ENCODE data around the gene ANKRD52. TPM values are rescaled to one million over a fixed set of nuclear protein-coding genes. Genes with fewer than 3 reads are reported as not detected.

The ANKRD52 gene
- 19.1 and 22.3 TPM in 2 replicates for total RNA-seq

GRCh38 chr12:56258068-56258819 lies at the start of gene ANKRD52:
Gene ANKRD52 (minus strand): TSS chr12:56258384. CDS start chr12:56258269, 115 bp downstream.

DNA sequence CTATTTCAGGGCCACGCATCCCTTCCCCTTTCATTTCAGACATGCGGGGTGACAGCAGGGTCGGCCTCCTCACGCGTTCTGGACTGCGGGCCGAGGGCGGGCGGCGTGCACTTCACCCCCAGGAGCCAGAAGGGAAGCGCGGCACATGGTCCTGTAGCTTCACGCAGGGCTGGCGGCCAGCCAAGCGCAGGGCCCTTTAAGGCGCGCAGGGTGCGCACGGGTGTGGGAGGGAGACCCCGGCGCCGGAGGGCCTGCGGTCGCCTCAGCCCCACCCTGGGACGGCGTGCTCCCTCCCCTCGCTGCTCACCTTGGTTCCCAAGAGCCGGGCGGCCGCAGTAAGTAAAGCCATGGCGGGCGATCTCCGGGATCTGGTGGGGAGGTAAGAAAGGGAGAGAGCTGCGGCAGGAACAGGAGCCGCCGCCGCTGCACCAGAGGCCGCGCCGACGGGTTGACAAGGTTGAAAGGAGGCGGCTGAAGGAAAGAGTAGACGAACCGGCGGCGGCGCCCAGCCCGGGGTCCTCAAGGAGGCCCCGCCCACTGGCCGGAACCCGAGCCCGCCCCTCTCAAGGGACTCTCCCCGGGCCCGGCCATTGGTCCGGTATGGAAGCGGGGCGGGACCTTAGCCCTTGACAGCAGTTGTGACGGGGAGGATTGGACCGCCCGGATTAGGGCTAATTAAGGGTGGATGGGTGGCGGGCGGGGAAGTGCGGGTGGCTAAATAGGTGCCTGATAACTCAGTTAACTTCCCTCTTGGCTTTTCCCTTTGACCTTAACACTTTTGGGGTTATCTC lies 41.9 kb upstream of the ANKRD52 start, which contains the start of gene CS:
Gene CS, minus strand, starts transcription at position 478 of the 791 bp plus-strand sequence. Its CDS starts 129 bp downstream, at position 349.

GRCh38 chr12:56266693-56267442 lies 8.7 kb upstream of the ANKRD52 start, which contains the start of gene COQ10A:
Gene COQ10A (plus strand): TSS chr12:56266942. CDS start chr12:56267119, 177 bp downstream.

GRCh38 chr12:56229916-56230431 lies 28.2 kb downstream of the ANKRD52 start, which contains the start of gene SLC39A5:
Gene SLC39A5 (plus strand): TSS chr12:56230051. CDS start chr12:56231275, 1,224 bp downstream.

GRCh38 chr12:56224102-56224701 lies 34.0 kb downstream of the ANKRD52 start, which contains the start of gene NABP2:
Gene NABP2 (plus strand): TSS chr12:56224342. CDS start chr12:56224857, 515 bp downstream.

GRCh38 chr12:56221757-56222530 lies 36.2 kb downstream of the ANKRD52 start, which contains the start of gene RNF41:
Gene RNF41 (minus strand): TSS chr12:56221922. CDS start chr12:56214047, 7,875 bp downstream.

GRCh38 chr12:56189099-56189917 lies 68.9 kb downstream of the ANKRD52 start, which contains the start of gene SMARCC2:
Gene SMARCC2 (minus strand): TSS chr12:56189483. CDS start chr12:56189461, 22 bp downstream.

Other genes with a start within 250 kb of the ANKRD52 start
- 2.4 and 2.8 TPM in 2 replicates for gene IKZF4, start 237.3 kb downstream of the ANKRD52 start, total RNA-seq
- gene RPS26, start 216.5 kb downstream of the ANKRD52 start, total RNA-seq, result 192 and 318 TPM in 2 replicates
- 0.73 and 2.3 TPM in 2 replicates for gene ERBB3, start 178.2 kb downstream of the ANKRD52 start, total RNA-seq
- gene PA2G4, start 153.8 kb downstream of the ANKRD52 start, total RNA-seq, result 83.1 and 84.2 TPM in 2 replicates
- 811 and 982 TPM in 2 replicates for gene RPL41, start 141.8 kb downstream of the ANKRD52 start, total RNA-seq
- 7.7 and 9.9 TPM in 2 replicates for gene ZC3H10, start 140.1 kb downstream of the ANKRD52 start, total RNA-seq
- gene ESYT1, start 130.1 kb downstream of the ANKRD52 start, total RNA-seq, result 251 and 267 TPM in 2 replicates
- 53.9 and 65.1 TPM in 2 replicates for gene MYL6B, start 105.8 kb downstream of the ANKRD52 start, total RNA-seq
- 831 and 1,406 TPM in 2 replicates for gene MYL6, start 100.0 kb downstream of the ANKRD52 start, total RNA-seq
- gene SMARCC2, start 68.9 kb downstream of the ANKRD52 start, total RNA-seq, result 75.8 and 76.9 TPM in 2 replicates
- 145 and 163 TPM in 2 replicates for gene RNF41, start 36.5 kb downstream of the ANKRD52 start, total RNA-seq
- 21.6 and 24.0 TPM in 2 replicates for gene NABP2, start 34.0 kb downstream of the ANKRD52 start, total RNA-seq
- gene SLC39A5, start 28.3 kb downstream of the ANKRD52 start, total RNA-seq, result not detected in 2 replicates
- 12.4 and 15.6 TPM in 2 replicates for gene COQ10A, start 8.6 kb upstream of the ANKRD52 start, total RNA-seq
- 91.3 and 105 TPM in 2 replicates for gene CS, start 41.9 kb upstream of the ANKRD52 start, total RNA-seq
- 57.2 and 59.7 TPM in 2 replicates for gene CNPY2, start 57.6 kb upstream of the ANKRD52 start, total RNA-seq
- 19.2 and 34.2 TPM in 2 replicates for gene PAN2, start 75.6 kb upstream of the ANKRD52 start, total RNA-seq
- gene IL23A, start 80.5 kb upstream of the ANKRD52 start, total RNA-seq, result not detected in 2 replicates
- 671 and 690 TPM in 2 replicates for gene STAT2, start 101.7 kb upstream of the ANKRD52 start, total RNA-seq
- gene APOF, start 104.5 kb upstream of the ANKRD52 start, total RNA-seq, result not detected in 2 replicates
- 2.6 and 3.4 TPM in 2 replicates for gene TIMELESS, start 191.0 kb upstream of the ANKRD52 start, total RNA-seq
- gene MIP, start 196.3 kb upstream of the ANKRD52 start, total RNA-seq, result 0.32 TPM in 1 of 2 replicates, not detected in the other
- 2.8 and 2.9 TPM in 2 replicates for gene SPRYD4, start 210.2 kb upstream of the ANKRD52 start, total RNA-seq
- not detected in 2 replicates for gene GLS2, start 229.8 kb upstream of the ANKRD52 start, total RNA-seq

All from hair follicle dermal papilla cell (primary cell).